ENCODE data around the gene IFI27. TPM values are rescaled to one million over a fixed set of nuclear protein-coding genes. Genes with fewer than 3 reads are reported as not detected.

IFI27 gene
- total and polyA plus RNA-seq, 2 donors from 2014 or later, result 143 to 356 TPM

- peak overlapping the region; percentile 96 to 97 (median 97) for H3K4me3 ChIP-seq (ENCODE audit: low read length in 3 of 3)
- H3K4me1 ChIP-seq (ENCODE audit: control insufficient read depth in 2 of 3, insufficient read depth in 2 of 3, low read depth in 1 of 3, low read length in 3 of 3), result peaks cover 0 to 26% (median 22%) of the 10 kb centered on the region in 3 donors
- no peak for TF ChIP-seq CTCF (IDR thresholded peaks at IDR 0.05; ENCODE audit: borderline replicate concordance, extremely low read depth, insufficient read depth)
- H3K27ac ChIP-seq (ENCODE audit: low read depth in 2 of 2, low read length in 2 of 2), result peak overlapping the region; percentile 88 to 90
- H3K27me3 ChIP-seq (ENCODE audit: control insufficient read depth, insufficient read depth, low read length), result no peaks in the 10 kb centered on the region
- H3K9ac ChIP-seq (ENCODE audit: low read length in 3 of 3), result peak overlapping the region; percentile 82 to 97 (median 92)
- no peak for FAIRE-seq
- intact Hi-C loops (cut with DNase I), result no loop called here
- H3K36me3 ChIP-seq (ENCODE audit: control insufficient read depth in 2 of 3, insufficient read depth in 3 of 3, low read length in 3 of 3), result peaks cover 0 to 19% (median 6%) of the 10 kb centered on the region in 3 donors
- H3K9me3 ChIP-seq (ENCODE audit: control insufficient read depth in 2 of 3, insufficient read depth in 1 of 3, low read length in 3 of 3), result no peaks in the 10 kb centered on the region
- no peak for DNase-seq
These were observed 29.1 kb upstream of the IFI27 start for GRCh38 chr14:94081386-94081820.

- Histone ChIP-seq H3K36me3 (ENCODE audit: control insufficient read depth in 2 of 3, insufficient read depth in 3 of 3, low read length in 3 of 3) (no peaks in the 10 kb centered on the region), H3K4me1 (ENCODE audit: control insufficient read depth in 2 of 3, insufficient read depth in 2 of 3, low read depth in 1 of 3, low read length in 3 of 3) (no peaks in the 10 kb centered on the region), H3K9ac (ENCODE audit: low read length in 3 of 3) (no peak overlapping the region), H3K9me3 (ENCODE audit: control insufficient read depth in 2 of 3, insufficient read depth in 1 of 3, low read length in 3 of 3) (no peaks in the 10 kb centered on the region), H3K27ac (ENCODE audit: low read depth in 2 of 2, low read length in 2 of 2) (no peak overlapping the region), H3K27me3 (ENCODE audit: control insufficient read depth, insufficient read depth, low read length) (no peaks in the 10 kb centered on the region), H3K4me3 (ENCODE audit: low read length in 3 of 3) (no peak overlapping the region)
- intact Hi-C loops (cut with DNase I), result no loop called here
- no peak for DNase-seq
- TF ChIP-seq CTCF (IDR thresholded peaks at IDR 0.05; ENCODE audit: borderline replicate concordance, extremely low read depth, insufficient read depth), result no peak
- FAIRE-seq, result no peak
These were observed 22.6 kb upstream of the IFI27 start for GRCh38 chr14:94087891-94088290.

- Histone ChIP-seq H3K4me1 (ENCODE audit: control insufficient read depth in 2 of 3, insufficient read depth in 2 of 3, low read depth in 1 of 3, low read length in 3 of 3) (no peaks in the 10 kb centered on the region), H3K27me3 (ENCODE audit: control insufficient read depth, insufficient read depth, low read length) (no peaks in the 10 kb centered on the region), H3K27ac (ENCODE audit: low read depth in 2 of 2, low read length in 2 of 2) (no peak overlapping the region), H3K4me3 (ENCODE audit: low read length in 3 of 3) (no peak overlapping the region), H3K9me3 (ENCODE audit: control insufficient read depth in 2 of 3, insufficient read depth in 1 of 3, low read length in 3 of 3) (no peaks in the 10 kb centered on the region), H3K36me3 (ENCODE audit: control insufficient read depth in 2 of 3, insufficient read depth in 3 of 3, low read length in 3 of 3) (no peaks in the 10 kb centered on the region), H3K9ac (ENCODE audit: low read length in 3 of 3) (no peak overlapping the region)
- DNase-seq (no peak), FAIRE-seq (no peak)
- intact Hi-C loops (cut with DNase I), result no loop called here
- TF ChIP-seq CTCF (IDR thresholded peaks at IDR 0.05; ENCODE audit: borderline replicate concordance, extremely low read depth, insufficient read depth), result no peak
These were observed 22.0 kb upstream of the IFI27 start for GRCh38 chr14:94088516-94088915.

GRCh38 chr14:94089479-94089878, 21.1 kb upstream of the IFI27 start:
- Histone ChIP-seq H3K27me3 (ENCODE audit: control insufficient read depth, insufficient read depth, low read length) (no peaks in the 10 kb centered on the region), H3K36me3 (ENCODE audit: control insufficient read depth in 2 of 3, insufficient read depth in 3 of 3, low read length in 3 of 3) (no peaks in the 10 kb centered on the region), H3K4me3 (ENCODE audit: low read length in 3 of 3) (no peak overlapping the region), H3K4me1 (ENCODE audit: control insufficient read depth in 2 of 3, insufficient read depth in 2 of 3, low read depth in 1 of 3, low read length in 3 of 3) (no peaks in the 10 kb centered on the region), H3K9me3 (ENCODE audit: control insufficient read depth in 2 of 3, insufficient read depth in 1 of 3, low read length in 3 of 3) (no peaks in the 10 kb centered on the region), H3K9ac (ENCODE audit: low read length in 3 of 3) (no peak overlapping the region), H3K27ac (ENCODE audit: low read depth in 2 of 2, low read length in 2 of 2) (no peak overlapping the region)
- DNase-seq, result no peak
- intact Hi-C loops (cut with DNase I), result no loop called here
- TF ChIP-seq CTCF (IDR thresholded peaks at IDR 0.05; ENCODE audit: borderline replicate concordance, extremely low read depth, insufficient read depth), result no peak
- no peak for FAIRE-seq
